ENCODE results near the gene UGGT2. TPM values are rescaled to one million over a fixed set of nuclear protein-coding genes. Genes with fewer than 3 reads are reported as not detected.

Gene UGGT2
- total and polyA plus RNA-seq, 2 experiments from 2014 or later = 46.1 to 54.8 TPM

- Histone ChIP-seq H3K36me3 (ENCODE audit: low read depth) (no peaks in the 10 kb centered on the region), H3K27ac (no peak overlapping the region), H3K9me3 (ENCODE audit: low read depth) (no peaks in the 10 kb centered on the region), H3F3A (ENCODE audit: insufficient read depth) (no peaks in the 10 kb centered on the region), H3K4me3 (no peak overlapping the region), H3K4me2 (ENCODE audit: unreplicated experiment) (no peak overlapping the region), H3K27me3 (replicated peaks; ENCODE audit: insufficient read depth) (no peaks in the 10 kb centered on the region), H3K9ac (no peak overlapping the region), H3K9me2 (ENCODE audit: insufficient read depth) (no peaks in the 10 kb centered on the region), H3K4me1 (ENCODE audit: insufficient read depth) (no peaks in the 10 kb centered on the region), H2AFZ (no peak overlapping the region), H3K79me2 (ENCODE audit: insufficient read depth) (peaks cover 37% of the 10 kb centered on the region), H4K20me1 (ENCODE audit: insufficient read depth) (no peaks in the 10 kb centered on the region)
- DNase-seq = no peak
- WGBS, 2 experiments (ENCODE audit: low coverage in 1 of 2, low lambda C conversion rate in 2 of 2, missing lambda C conversion rate in 2 of 2) = 96 to 97% methylated on average over 5 of the region's 5 CpGs
- in situ Hi-C loops (cut with MboI) = no loop called here
- TF ChIP-seq EZH2phosphoT487 (IDR thresholded peaks at IDR 0.05; ENCODE audit: insufficient read depth, low read depth) = no peak
- no peak for TF ChIP-seq EZH2 (IDR thresholded peaks at IDR 0.05; ENCODE audit: insufficient read depth, poor library complexity, severe bottlenecking)
Measured at GRCh38 chr13:95756072-95756471, 297.1 kb downstream of the UGGT2 start.

- Histone ChIP-seq H3K9me2 (ENCODE audit: insufficient read depth) (no peaks in the 10 kb centered on the region), H2AFZ (no peak overlapping the region), H3F3A (ENCODE audit: insufficient read depth) (no peaks in the 10 kb centered on the region), H3K4me3 (no peak overlapping the region), H3K27ac (no peak overlapping the region), H3K79me2 (ENCODE audit: insufficient read depth) (peaks cover 46% of the 10 kb centered on the region), H3K9ac (no peak overlapping the region), H3K4me1 (ENCODE audit: insufficient read depth) (no peaks in the 10 kb centered on the region), H3K27me3 (replicated peaks; ENCODE audit: insufficient read depth) (no peaks in the 10 kb centered on the region), H3K36me3 (ENCODE audit: low read depth) (no peaks in the 10 kb centered on the region), H3K9me3 (ENCODE audit: low read depth) (no peaks in the 10 kb centered on the region), H3K4me2 (ENCODE audit: unreplicated experiment) (no peak overlapping the region), H4K20me1 (ENCODE audit: insufficient read depth) (no peaks in the 10 kb centered on the region)
- TF ChIP-seq EZH2 (IDR thresholded peaks at IDR 0.05; ENCODE audit: insufficient read depth, poor library complexity, severe bottlenecking) = no peak
- TF ChIP-seq EZH2phosphoT487 (IDR thresholded peaks at IDR 0.05; ENCODE audit: insufficient read depth, low read depth) = no peak
- 93 to 95% methylated on average over 4 of the region's 4 CpGs for WGBS, 2 experiments (ENCODE audit: low coverage in 1 of 2, low lambda C conversion rate in 2 of 2, missing lambda C conversion rate in 2 of 2)
- no peak for DNase-seq
- in situ Hi-C loops (cut with MboI) = no loop called here
Measured at GRCh38 chr13:95754069-95754468, 299.1 kb downstream of the UGGT2 start.

GRCh38 chr13:95752677-95753076, 300.5 kb downstream of the UGGT2 start:
- Histone ChIP-seq H4K20me1 (ENCODE audit: insufficient read depth) (no peaks in the 10 kb centered on the region), H3K79me2 (ENCODE audit: insufficient read depth) (peaks cover 55% of the 10 kb centered on the region), H3K4me3 (no peak overlapping the region), H2AFZ (no peak overlapping the region), H3K36me3 (ENCODE audit: low read depth) (no peaks in the 10 kb centered on the region), H3K9me3 (ENCODE audit: low read depth) (no peaks in the 10 kb centered on the region), H3K4me2 (ENCODE audit: unreplicated experiment) (no peak overlapping the region), H3K4me1 (ENCODE audit: insufficient read depth) (no peaks in the 10 kb centered on the region), H3F3A (ENCODE audit: insufficient read depth) (no peaks in the 10 kb centered on the region), H3K9ac (no peak overlapping the region), H3K27ac (no peak overlapping the region), H3K27me3 (replicated peaks; ENCODE audit: insufficient read depth) (no peaks in the 10 kb centered on the region), H3K9me2 (ENCODE audit: insufficient read depth) (no peaks in the 10 kb centered on the region)
- TF ChIP-seq EZH2phosphoT487 (IDR thresholded peaks at IDR 0.05; ENCODE audit: insufficient read depth, low read depth) (no peak), EZH2 (IDR thresholded peaks at IDR 0.05; ENCODE audit: insufficient read depth, poor library complexity, severe bottlenecking) (no peak)
- WGBS, 2 experiments (ENCODE audit: low coverage in 1 of 2, low lambda C conversion rate in 2 of 2, missing lambda C conversion rate in 2 of 2) = 79 to 85% methylated on average over 2 of the region's 2 CpGs
- in situ Hi-C loops (cut with MboI) = no loop called here
- no peak for DNase-seq

Small RNA genes within 50 kb of the gene (small RNA-seq; reads per million reads assigned to genes)
- not detected for gene HMGN1P24 (ENCODE audit: low read depth, low replicate concordance)

Other genes starting within 250 kb of the UGGT2 start
- gene HS6ST3, start 36.7 kb upstream of the UGGT2 start, total RNA-seq (2014; rRNA removed; shearing (Covaris generic)) = 0.11 TPM in 1 of 2 replicates, not detected in the other
- gene HS6ST3, start 36.7 kb upstream of the UGGT2 start, polyA plus RNA-seq (2016; fragmentation: Nextera tagmentation; extraction: Ambion mirVana) = not detected in 2 replicates

Measured in GM23248 (cell line).